ENCODE results near the gene IRF9.

IRF9 gene

DNA sequence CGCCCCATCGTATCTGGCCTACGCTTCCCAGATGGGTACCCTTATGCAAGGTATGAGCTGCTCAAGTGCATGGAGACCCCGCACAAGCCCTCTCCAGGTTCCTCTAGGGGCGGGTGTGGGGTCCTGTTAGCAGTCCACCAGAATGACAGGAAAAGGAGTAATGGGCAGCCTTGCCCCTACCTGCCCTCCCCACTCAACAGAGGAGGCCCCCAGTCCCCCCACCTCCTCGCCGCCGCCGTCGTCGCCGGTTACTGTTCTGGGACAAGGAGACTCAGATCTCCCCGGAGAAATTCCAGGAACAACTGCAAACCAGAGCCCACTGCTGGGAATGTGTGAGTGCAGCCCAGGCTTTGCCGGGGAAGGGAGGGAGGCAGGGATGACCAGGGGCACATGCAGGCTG is 16.8 kb downstream of the IRF9 start:
- DNase-seq (ENCODE audit: low spot score): no peak

- no peak for DNase-seq (ENCODE audit: low spot score)
Observed at GRCh38 chr14:24178399-24179178, 17.5 kb downstream of the IRF9 start.

DNA sequence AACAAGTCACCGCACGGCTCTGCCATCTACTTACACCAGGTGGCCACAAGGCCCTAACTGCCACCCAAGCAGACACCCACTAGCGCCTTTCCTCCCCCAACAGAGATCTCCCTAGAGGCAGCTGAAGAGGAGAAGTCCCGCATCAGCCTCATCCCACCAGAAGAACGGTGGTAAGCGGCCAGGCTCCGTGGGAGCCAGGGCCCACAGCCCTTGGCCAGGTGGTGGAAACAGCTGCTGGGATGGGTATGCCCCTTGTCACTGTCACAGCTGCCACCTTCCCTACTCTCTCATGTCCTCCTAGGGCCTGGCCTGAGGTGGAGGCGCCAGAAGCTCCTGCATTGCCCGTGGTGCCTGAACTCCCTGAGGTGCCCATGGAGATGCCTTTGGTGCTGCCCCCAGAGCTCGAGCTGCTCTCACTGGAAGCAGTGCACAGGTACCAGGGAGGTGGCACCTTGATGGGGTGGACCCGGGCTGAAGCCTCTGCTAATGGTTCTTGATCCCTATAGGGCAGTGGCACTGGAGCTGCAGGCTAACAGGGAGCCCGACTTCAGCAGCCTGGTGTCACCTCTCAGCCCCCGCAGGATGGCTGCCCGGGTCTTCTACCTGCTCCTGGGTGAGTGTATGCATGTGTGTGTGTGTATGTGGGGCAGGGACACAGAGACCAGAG is 18.4 kb downstream of the IRF9 start:
- DNase-seq (ENCODE audit: low spot score): no peak

DNA sequence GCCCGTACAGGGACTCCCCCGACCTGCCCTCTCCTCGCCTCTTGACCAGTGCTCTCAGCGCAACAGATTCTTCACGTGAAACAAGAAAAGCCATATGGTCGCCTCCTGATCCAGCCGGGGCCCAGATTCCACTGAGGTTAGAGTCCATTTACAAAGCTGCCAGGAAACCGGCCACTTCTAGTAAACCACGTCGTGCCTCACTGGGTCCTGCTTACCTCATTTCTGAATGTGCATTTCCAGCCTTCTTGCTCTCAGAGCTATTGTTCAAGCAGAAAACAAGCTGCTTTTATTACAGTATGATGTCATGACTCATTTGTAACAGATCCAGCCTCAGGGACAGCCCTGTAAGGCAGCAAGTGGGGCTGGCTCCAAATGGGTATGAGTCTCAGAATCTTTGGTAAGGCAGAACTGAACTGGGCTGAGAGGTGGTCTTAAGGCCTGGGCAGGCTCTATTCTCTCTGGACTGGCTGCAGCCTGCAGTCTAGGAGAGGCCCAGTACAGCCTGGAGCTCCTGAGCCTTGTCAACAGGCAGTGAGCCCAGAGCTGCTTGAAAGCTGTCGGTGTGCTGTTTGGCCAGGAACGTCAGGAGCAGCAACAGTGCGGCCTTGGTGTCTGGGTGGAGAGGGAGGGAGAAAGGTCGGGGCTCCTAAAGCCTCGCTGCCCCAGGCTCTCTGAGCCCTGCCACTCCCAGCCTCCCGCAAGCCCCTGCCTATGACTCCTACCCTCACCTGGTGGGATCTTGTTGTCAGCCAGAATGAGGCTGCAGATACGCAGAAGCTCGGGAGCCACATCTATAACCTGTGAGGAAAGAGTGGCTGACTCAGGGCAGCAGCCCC is 19.1 kb downstream of the IRF9 start:
- no peak for DNase-seq (ENCODE audit: low spot score)

- DNase-seq (ENCODE audit: low spot score): no peak
Observed at GRCh38 chr14:24181371-24182077, 20.5 kb downstream of the IRF9 start.

DNA sequence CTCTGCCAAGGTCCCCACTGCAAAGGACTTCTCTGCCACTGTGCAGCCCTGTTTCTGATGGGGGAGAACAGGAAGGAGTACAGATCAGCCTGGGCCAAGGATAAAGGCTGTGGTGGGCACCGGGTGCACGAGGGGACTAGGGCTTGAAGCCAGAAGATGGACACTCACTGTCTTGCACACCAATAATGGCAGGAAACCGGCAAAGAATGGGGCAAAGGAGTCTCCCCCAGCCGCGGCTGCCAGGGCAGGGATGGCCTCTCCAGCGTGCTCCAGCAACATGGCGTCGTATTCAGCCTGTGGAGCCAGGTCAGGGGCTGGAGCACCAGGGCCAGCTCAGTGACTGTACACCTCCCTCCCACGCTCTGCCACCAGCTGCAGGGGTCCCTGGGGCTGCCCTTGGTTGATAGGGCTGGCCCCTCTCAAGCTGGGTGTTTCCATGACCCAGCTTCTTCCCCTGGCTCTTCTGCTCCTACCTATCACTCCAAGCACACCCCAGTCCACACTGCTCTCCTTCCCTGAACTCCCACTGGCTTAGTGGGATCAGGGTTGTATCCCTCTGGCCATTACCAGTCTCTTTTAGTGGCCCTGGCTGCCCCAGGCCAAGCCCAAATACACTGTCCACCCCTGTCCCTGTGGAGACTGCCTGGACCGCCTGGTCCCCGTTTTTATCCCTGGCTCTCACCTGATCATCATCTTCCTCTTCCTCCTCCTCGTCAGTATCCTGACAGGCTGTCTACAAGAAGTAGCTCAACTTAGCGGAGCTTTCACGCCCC is 21.2 kb downstream of the IRF9 start:
- DNase-seq (ENCODE audit: low spot score): no peak

DNA sequence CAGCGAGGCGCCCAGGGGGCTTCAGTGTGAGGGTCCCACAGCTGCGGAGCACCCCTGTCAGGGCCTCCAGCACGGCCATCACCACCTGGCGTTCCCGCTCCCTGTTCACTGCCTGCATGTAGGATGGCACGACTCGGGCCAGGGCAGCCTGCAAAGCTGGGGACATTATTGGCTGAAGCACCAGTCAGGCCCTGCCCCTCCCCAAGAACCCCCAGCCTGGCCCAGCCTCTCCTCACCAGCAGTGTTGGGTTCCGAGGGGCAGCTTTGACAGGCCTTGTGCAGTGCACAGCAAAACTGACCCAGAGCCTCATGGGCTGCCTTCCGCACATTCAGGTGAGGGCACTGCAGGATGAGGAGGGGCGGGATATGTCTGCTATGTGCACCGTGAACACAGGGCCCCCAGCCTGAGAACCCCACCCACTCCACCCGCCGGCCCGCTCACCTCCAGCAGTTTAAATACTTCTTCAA is 22.0 kb downstream of the IRF9 start:
- no peak for DNase-seq (ENCODE audit: low spot score)

DNA sequence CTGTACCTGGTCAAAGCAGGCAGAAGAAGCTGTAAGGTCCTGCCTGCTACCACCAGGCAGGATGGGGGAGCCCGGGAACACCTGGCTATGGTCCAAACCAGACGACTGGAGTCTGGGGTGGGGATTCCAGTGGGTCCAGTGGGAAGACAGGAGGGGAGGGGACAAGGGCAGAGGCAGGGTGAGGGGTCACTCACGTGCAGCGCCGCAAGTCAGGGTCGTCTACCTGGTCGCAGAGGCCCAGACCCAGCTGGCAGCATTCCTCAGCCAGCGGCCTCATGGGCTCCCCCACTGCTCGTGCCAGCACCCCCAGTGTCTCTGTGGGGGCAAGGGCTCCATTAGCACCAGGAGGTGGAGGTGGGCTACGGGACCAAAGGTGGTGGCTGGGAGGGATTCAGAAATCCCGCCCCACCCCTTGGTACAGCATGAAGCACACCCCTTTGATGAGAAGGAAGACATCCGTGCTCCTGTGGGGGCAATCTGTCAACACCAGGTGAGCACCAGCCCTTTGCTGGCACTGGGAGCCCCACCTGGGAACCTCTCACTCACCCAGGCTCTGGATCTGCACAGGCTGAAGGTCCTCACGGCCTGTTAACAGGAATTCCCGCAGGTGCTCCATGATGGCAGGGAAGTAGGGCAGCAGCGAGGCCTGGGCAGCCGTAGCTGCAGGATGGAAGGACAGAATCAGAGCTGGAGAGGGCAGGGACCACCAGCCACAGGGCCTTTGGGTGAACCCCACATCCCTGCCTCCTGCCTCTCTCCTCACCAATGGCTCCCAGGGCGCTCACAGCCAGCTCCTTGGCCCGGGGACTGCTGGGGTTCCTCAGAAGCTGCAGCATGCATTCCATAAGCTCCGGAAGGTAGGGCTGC is 23.3 kb downstream of the IRF9 start:
- no peak for DNase-seq (ENCODE audit: low spot score)

DNA sequence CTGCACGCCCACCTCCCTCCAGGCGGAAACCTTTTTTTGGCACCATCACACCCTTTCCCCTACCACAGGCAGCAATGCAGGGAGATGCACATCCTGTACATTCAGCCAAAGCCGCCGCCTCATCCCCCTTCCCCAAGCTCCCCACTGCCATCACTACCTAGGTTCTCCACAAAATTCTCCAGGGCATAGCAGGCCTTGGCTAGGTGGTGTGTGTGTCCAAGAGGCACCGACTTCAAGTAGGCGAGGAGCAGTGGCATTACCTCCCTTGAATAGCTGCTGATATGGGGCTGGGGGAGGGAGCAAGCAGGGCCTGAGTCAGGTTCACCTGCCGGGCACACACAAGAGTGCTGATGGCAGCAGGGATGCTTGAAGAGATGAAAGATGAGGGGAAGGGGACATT is 24.0 kb downstream of the IRF9 start:
- DNase-seq (ENCODE audit: low spot score): no peak

DNA sequence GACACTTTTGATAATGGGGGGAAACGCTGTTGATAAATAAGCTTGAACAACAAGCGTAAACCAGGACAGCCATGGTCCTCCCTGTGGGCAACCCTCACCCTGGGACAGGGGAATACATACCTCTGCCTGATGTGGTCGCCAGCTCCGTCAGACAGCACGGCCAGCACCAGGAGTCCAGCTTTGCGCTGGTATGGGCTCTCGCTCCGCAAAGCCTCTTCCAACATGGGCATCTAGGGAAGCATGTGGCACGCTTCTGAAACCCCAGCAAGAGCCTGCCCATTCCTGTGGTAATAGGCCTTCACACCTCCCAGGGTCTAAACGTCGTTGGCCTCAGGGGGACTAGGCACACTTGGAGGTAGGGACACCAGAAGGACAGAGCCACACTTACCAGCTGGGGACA is 24.7 kb downstream of the IRF9 start:
- no peak for DNase-seq (ENCODE audit: low spot score)

DNA sequence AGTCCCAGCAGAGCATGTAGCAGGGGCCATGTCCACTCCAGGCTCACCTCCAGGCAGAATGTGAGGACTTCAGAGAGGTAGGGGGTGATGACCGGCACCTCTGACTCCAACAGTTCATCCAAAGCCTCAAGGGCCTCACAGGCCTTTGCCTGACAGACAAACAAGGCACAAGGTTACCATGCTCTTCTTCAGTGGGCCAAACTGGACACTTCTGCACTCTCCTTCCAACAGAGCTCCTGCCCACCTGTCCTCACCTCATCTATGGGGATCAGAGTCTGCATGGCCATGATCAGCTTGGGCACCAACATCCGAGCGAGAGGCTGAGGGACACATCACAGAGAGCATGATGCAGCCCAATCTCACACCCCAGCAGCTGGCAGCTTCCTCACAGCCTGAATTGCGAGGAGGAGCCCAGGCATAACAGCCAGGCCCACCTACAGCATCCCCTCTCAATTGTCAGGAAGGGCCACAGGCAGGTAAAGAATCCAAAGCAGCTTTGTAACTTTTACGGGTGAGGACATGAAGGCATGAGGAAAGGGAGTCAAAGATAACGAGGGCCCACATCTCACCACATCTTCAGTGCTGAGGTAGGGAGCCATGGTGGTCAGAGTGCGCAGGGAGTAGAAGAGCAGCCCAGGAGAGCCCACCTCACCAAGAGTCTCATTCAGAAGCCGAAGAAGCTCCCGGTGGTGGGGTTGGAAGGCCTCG is 25.9 kb downstream of the IRF9 start:
- no peak for DNase-seq (ENCODE audit: low spot score)

GRCh38 chr14:24187539-24187915 is 26.5 kb downstream of the IRF9 start:
- DNase-seq (ENCODE audit: low spot score): no peak

DNA sequence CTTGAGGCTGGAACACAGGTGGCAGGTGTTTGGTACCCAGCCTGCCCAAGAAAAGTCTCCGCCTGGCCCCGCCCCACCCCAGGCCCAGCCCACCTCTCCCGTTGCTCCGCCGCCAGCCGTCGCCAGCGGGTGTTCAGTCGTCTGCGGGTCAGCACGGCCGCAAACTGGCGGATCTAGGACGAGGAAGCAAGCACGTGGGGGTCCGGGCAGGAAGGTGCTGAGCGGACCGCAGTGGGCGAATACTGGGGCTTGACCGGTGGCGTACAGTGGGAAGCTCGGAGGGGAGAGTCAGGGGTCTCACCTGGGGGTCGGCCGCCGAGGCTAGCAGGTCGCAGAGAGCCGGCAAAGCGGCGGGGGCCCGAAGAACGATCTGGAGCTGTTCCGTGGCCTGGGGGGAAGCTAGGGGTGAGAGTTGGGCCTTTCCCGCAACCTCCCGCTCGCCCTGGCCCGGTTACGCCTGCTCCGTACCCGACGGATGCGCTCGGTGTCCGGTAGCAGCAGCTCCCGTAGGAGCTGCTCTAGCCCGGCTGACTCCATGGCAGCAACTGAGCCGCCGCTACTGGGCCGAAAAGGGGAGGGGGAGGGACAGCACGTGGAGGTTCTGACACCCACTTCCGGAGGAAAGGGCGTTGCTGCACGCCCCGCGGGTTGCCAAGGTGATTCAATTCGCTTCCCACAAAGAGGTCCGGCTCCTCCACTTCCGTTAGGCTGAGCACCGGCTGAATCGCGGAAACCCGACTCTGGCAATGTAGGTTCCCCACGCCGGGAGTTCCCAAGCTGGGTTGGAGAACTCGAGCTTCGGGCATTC is 27.4 kb downstream of the IRF9 start, which contains the start of gene IPO4:
TSS of gene IPO4 (minus strand) at position 566 of the 808 bp plus-strand sequence. CDS start at position 537, 29 bp downstream.
- peak; percentile 97 for DNase-seq (ENCODE audit: low spot score)

DNA sequence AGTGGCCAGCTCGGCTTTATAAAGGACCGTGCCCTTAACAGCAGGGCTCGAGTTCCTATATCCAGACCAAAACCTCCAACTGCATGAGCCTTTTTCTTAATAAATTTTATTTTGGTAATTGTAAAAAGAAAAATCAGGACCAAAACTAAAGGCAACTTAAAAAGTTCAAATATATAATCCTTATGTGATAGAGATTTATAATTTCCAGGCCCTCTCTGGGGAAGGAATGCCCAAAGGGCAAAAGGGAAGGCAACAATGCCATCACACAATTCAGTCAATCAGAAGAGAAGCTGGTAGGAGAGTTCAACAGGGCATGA is 28.0 kb downstream of the IRF9 start:
- no peak for DNase-seq (ENCODE audit: low spot score)

GRCh38 chr14:24189460-24189859 is 28.4 kb downstream of the IRF9 start:
- DNase-seq (ENCODE audit: low spot score): no peak

- no peak for DNase-seq (ENCODE audit: low spot score)
Observed at GRCh38 chr14:24190416-24190815, 29.4 kb downstream of the IRF9 start.

DNA sequence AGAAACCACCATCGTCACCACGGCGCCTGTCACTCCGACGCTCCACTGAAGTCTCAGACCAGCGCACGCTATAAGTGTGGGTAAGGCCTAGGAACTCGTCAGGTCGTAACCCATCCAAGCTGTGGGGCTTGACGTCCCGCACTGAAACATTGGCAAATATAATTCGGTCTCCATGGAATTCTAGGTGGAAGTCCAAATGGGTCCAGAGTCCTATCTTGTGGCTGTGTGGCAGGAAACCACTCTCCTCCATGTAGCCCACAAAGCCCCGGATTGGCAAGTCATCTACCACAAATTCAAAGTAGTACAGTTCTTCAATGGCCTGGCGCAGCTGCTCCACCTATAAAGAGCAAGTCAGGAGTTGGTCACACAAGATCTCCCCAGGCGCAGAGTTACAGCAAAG is 31.9 kb downstream of the IRF9 start:
- no peak for DNase-seq (ENCODE audit: low spot score)

- no peak for DNase-seq (ENCODE audit: low spot score)
Observed at GRCh38 chr14:24194186-24194872, 33.3 kb downstream of the IRF9 start.

DNA sequence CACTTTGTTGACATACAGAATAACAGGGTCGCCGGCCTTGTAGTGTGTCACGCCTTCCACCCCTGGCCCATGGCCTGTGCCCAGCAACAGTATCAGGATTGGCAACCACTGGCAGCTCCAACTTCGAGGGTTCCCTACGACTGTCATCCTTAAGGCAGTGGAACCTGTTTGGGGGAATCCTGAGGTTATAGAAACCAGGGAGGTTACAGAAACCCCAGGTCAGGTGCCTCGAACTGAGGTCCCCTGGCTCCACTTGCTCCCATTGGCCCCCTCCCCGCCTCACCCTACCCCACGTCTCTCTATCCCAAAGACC is 33.8 kb downstream of the IRF9 start:
- no peak for DNase-seq (ENCODE audit: low spot score)

Data from NAMALWA (cell line).